A204.1 (cell line): ENCODE measurements around the gene TPT1.
"Not testable (repeated sequence)": the region's sequence is repeated elsewhere in the genome, so short reads cannot be mapped to it uniquely, and the experiment has no call there.

ENCODE experiments used
- FAIRE-seq: peaks from 2 replicates; lab custom pipeline; 2012; peaks lifted over from hg19 to GRCh38; lab: Jason Lieb, UNC

Gene TPT1

GRCh38 chr13:45367358-45367757 is 26.4 kb upstream of the TPT1 start:
- no peak for FAIRE-seq

GRCh38 chr13:45365558-45365885 is 24.5 kb upstream of the TPT1 start:
- FAIRE-seq = no peak

- FAIRE-seq = no peak
Measured at GRCh38 chr13:45364876-45365557, 24.0 kb upstream of the TPT1 start.

- FAIRE-seq = no peak
Measured at GRCh38 chr13:45362939-45363338, 22.0 kb upstream of the TPT1 start.

- FAIRE-seq = no peak
Measured at GRCh38 chr13:45361596-45362206, 20.7 kb upstream of the TPT1 start.

- no peak for FAIRE-seq
Measured at GRCh38 chr13:45356966-45357672, 16.1 kb upstream of the TPT1 start.

GRCh38 chr13:45353895-45354294 is 12.9 kb upstream of the TPT1 start:
- FAIRE-seq = no peak

- no peak for FAIRE-seq
Measured at GRCh38 chr13:45352031-45352430, 11.0 kb upstream of the TPT1 start.

GRCh38 chr13:45350152-45350551 is 9.2 kb upstream of the TPT1 start:
- no peak for FAIRE-seq

- no peak for FAIRE-seq
Measured at GRCh38 chr13:45349438-45349837, 8.5 kb upstream of the TPT1 start.

GRCh38 chr13:45344064-45344463 is 3.1 kb upstream of the TPT1 start:
- not testable (repeated sequence) for FAIRE-seq

- not testable (repeated sequence) for FAIRE-seq
Measured at GRCh38 chr13:45343102-45343501, 2.1 kb upstream of the TPT1 start.

GRCh38 chr13:45342668-45343067 is 1.7 kb upstream of the TPT1 start:
- not testable (repeated sequence) for FAIRE-seq

GRCh38 chr13:45341799-45342500 is 967 bp upstream of the TPT1 start:
- FAIRE-seq = no peak

GRCh38 chr13:45340422-45341033 is 455 bp downstream of the TPT1 start:
- no peak for FAIRE-seq

GRCh38 chr13:45339867-45340266 is 1.1 kb downstream of the TPT1 start:
- no peak for FAIRE-seq

- no peak for FAIRE-seq
Measured at GRCh38 chr13:45339399-45339798, 1.6 kb downstream of the TPT1 start.

- no peak for FAIRE-seq
Measured at GRCh38 chr13:45337803-45338202, 3.2 kb downstream of the TPT1 start.

- no peak for FAIRE-seq
Measured at GRCh38 chr13:45337395-45337794, 3.6 kb downstream of the TPT1 start.

- FAIRE-seq = no peak
Measured at GRCh38 chr13:45336025-45336800, 4.8 kb downstream of the TPT1 start.

- FAIRE-seq = no peak
Measured at GRCh38 chr13:45335397-45336024, 5.5 kb downstream of the TPT1 start.
